Breast epithelium (tissue), 4 donors: Measurements from ENCODE around the gene NPTXR. TPM values are rescaled to one million over a fixed set of nuclear protein-coding genes. Genes with fewer than 3 reads are reported as not detected.
A peak's percentile ranks its signal among the peaks of the same experiment; 100 is the strongest.

Experiments used
- DNase-seq, 2 donors: peaks; one replicate each; pipeline ENCODE4 v3.0.0-alpha.2; 2019; ENCODE audit warnings: low spot score in 2 of 2
- H3K27ac ChIP-seq, 2 donors: fragments of 200-600 bp; sonication (generic) in 1 of 2; one replicate each; pipeline ENCODE4 v1.5.1; 2016 to 2019; ENCODE audit warnings: mild to moderate bottlenecking in 1 of 2
- H3K27me3 ChIP-seq, 2 donors: fragments of 200-600 bp; sonication (generic) in 1 of 2; one replicate each; pipeline versions ENCODE4 v1.5.1 to v1.6.0; 2017 to 2019; ENCODE audit warnings: control low read depth in 1 of 2, mild to moderate bottlenecking in 1 of 2
- H3K36me3 ChIP-seq: fragments of 200-600 bp; one replicate; pipeline ENCODE4 v1.5.1; 2019
- H3K4me1 ChIP-seq, 2 donors: fragments of 200-600 bp; sonication (generic); one replicate each; pipeline ENCODE4 v1.5.1; 2016 to 2019; ENCODE audit warnings: control low read depth in 1 of 2
- H3K4me3 ChIP-seq, 3 donors: fragments of 200-600 bp; sonication (generic); 1 replicate in 2 of 3; 2 replicates in 1 of 3; pipeline ENCODE4 v1.5.1; 2016 to 2019; ENCODE audit warnings: mild to moderate bottlenecking in 3 of 3, moderate library complexity in 2 of 3
- H3K9me3 ChIP-seq, 2 donors: fragments of 200-600 bp; sonication (generic) in 1 of 2; one replicate each; pipeline ENCODE4 v1.5.1; 2016 to 2019; ENCODE audit warnings: control low read depth in 1 of 2
- CTCF ChIP-seq, 3 donors: fragments of 450-650 bp; IDR thresholded peaks; one replicate each; pipeline ENCODE4 v1.5.1; 2016 to 2017; ENCODE audit warnings: antibody characterized with exemption in 3 of 3, mild to moderate bottlenecking in 3 of 3, moderate library complexity in 3 of 3
- POLR2A ChIP-seq: fragments of 450-650 bp; IDR thresholded peaks from one replicate; pipeline ENCODE4 v1.6.1; 2016; ENCODE audit warnings: antibody characterized with exemption, mild to moderate bottlenecking, moderate library complexity
- POLR2AphosphoS5 ChIP-seq, 3 donors: sonication (generic); formaldehyde crosslinking; IDR thresholded peaks; one replicate each; pipeline ENCODE4 v1.6.1; 2017; ENCODE audit warnings: antibody characterized with exemption in 3 of 3
- intact Hi-C: fragments of 100-400 bp; cut with DNase I; formaldehyde crosslinking; loops from one replicate; pipeline ENCODE4 v1.15.1; 2023; ENCODE audit warnings: low total_unique reads
- total RNA-seq, 3 donors: library from RNA; depleted of rRNA; stranded (reverse); fragments of >200 nt; gene quantifications; one replicate each; pipeline ENCODE4 v1.1.0, GENCODE V29; 2016

The NPTXR gene
- total RNA-seq, 3 donors from 2014 or later = 3.7 to 4.6 (median 4.5) TPM

- Histone ChIP-seq H3K4me1 (peaks cover 15 to 20% of the 10 kb centered on the region in 2 donors), H3K27me3 (no peaks in the 10 kb centered on the region), H3K27ac (no peak overlapping the region), H3K36me3 (no peaks in the 10 kb centered on the region), H3K9me3 (no peaks in the 10 kb centered on the region), H3K4me3 (no peak overlapping the region)
- TF ChIP-seq CTCF (IDR thresholded peaks at IDR 0.05) = no peak
- no peak for TF ChIP-seq POLR2A
- TF ChIP-seq POLR2AphosphoS5 (IDR thresholded peaks at IDR 0.05) = no peak
- intact Hi-C loops = loop anchor here (10.0 kb wide), 1 partner anchor 118 kb away; the partner anchor contains the start of gene APOBEC3B
- no peak for DNase-seq
Measured at GRCh38 chr22:38866399-38867123, 22.7 kb upstream of the NPTXR start.

GRCh38 chr22:38866024-38866398, 22.2 kb upstream of the NPTXR start:
- H3K9me3 ChIP-seq = no peaks in the 10 kb centered on the region
- TF ChIP-seq POLR2AphosphoS5 (IDR thresholded peaks at IDR 0.05) = no peak
- no peak for TF ChIP-seq POLR2A
- TF ChIP-seq CTCF (IDR thresholded peaks at IDR 0.05) = no peak
- no peaks in the 10 kb centered on the region for H3K36me3 ChIP-seq
- H3K4me3 ChIP-seq = no peak overlapping the region
- H3K27me3 ChIP-seq = no peaks in the 10 kb centered on the region
- DNase-seq = no peak
- intact Hi-C loops = loop anchor here (10.0 kb wide), 1 partner anchor 119 kb away; the partner anchor contains the start of gene APOBEC3B
- peak overlapping the region in 1 of 2 donors; percentile 85 for H3K27ac ChIP-seq
- peaks cover 15 to 17% of the 10 kb centered on the region in 2 donors for H3K4me1 ChIP-seq

- DNase-seq = no peak
- Histone ChIP-seq H3K4me3 (peak overlapping the region in 1 of 3 donors; percentile 54), H3K4me1 (peaks cover 11 to 15% of the 10 kb centered on the region in 2 donors), H3K27ac (peak overlapping the region; percentile 56 to 85), H3K36me3 (no peaks in the 10 kb centered on the region), H3K27me3 (no peaks in the 10 kb centered on the region), H3K9me3 (no peaks in the 10 kb centered on the region)
- intact Hi-C loops = loop anchor here (10.0 kb wide), 1 partner anchor 119 kb away; the partner anchor contains the start of gene APOBEC3B
- no peak for TF ChIP-seq CTCF (IDR thresholded peaks at IDR 0.05)
- no peak for TF ChIP-seq POLR2AphosphoS5 (IDR thresholded peaks at IDR 0.05)
- no peak for TF ChIP-seq POLR2A
Measured at GRCh38 chr22:38865201-38866023, 21.6 kb upstream of the NPTXR start.

GRCh38 chr22:38864361-38865191, 20.7 kb upstream of the NPTXR start:
- Histone ChIP-seq H3K9me3 (no peaks in the 10 kb centered on the region), H3K4me3 (peak overlapping the region in 2 of 3 donors; percentile 13 to 54), H3K27me3 (no peaks in the 10 kb centered on the region), H3K36me3 (no peaks in the 10 kb centered on the region), H3K27ac (peak overlapping the region; percentile 56 to 85), H3K4me1 (peaks cover 10 to 15% of the 10 kb centered on the region in 2 donors)
- intact Hi-C loops = loop anchor here (10.0 kb wide), 1 partner anchor 120 kb away; the partner anchor contains the start of gene APOBEC3B
- peak; percentile 40 to 47 for DNase-seq
- no peak for TF ChIP-seq POLR2AphosphoS5 (IDR thresholded peaks at IDR 0.05)
- no peak for TF ChIP-seq CTCF (IDR thresholded peaks at IDR 0.05)
- no peak for TF ChIP-seq POLR2A
